RWPE2 (cell line): ENCODE data around the gene SYNPR.

ENCODE experiments used
- ATAC-seq: fragments of 200-7000 bp; cut with Tn5 transposase; 3 replicates; pipeline ENCODE4 v1.9.1; 2021; ENCODE audit warnings: low read depth
- DNase-seq: peaks from one replicate; pipeline ENCODE4 v3.0.0-alpha.2; 2020; ENCODE audit warnings: low spot score
- H3K27ac ChIP-seq: fragments of 450-650 bp; 2 replicates; pipeline ENCODE4 v1.5.1; 2017; ENCODE audit warnings: mild to moderate bottlenecking; ENCODE audit not compliant: poor library complexity, severe bottlenecking
- H3K27me3 ChIP-seq: fragments of 250-450 bp; sonication (Bioruptor Pico); 2 replicates; pipeline ENCODE4 v1.5.1; 2021; ENCODE audit warnings: mild to moderate bottlenecking, moderate library complexity; ENCODE audit not compliant: insufficient read depth, poor library complexity, severe bottlenecking
- H3K36me3 ChIP-seq: fragments of 250-450 bp; sonication (Bioruptor Pico); 2 replicates; pipeline ENCODE4 v1.5.1; 2020; ENCODE audit warnings: low read depth, mild to moderate bottlenecking, moderate library complexity
- H3K4me1 ChIP-seq: fragments of 250-450 bp; sonication (Bioruptor Pico); 2 replicates; pipeline ENCODE4 v1.5.1; 2021; ENCODE audit warnings: mild to moderate bottlenecking, moderate library complexity; ENCODE audit not compliant: insufficient read depth, poor library complexity, severe bottlenecking
- H3K4me3 ChIP-seq: fragments of 250-450 bp; sonication (Bioruptor Pico); 2 replicates; pipeline ENCODE4 v1.5.1; 2021; ENCODE audit warnings: mild to moderate bottlenecking, moderate library complexity; ENCODE audit not compliant: severe bottlenecking
- H3K9me3 ChIP-seq: fragments of 250-450 bp; sonication (Bioruptor Pico); 2 replicates; pipeline ENCODE4 v1.5.1; 2021; ENCODE audit warnings: mild to moderate bottlenecking, moderate library complexity; ENCODE audit not compliant: severe bottlenecking
- TF ChIP-seq, protein P1 (sequence below): fragments of 450-650 bp; IDR thresholded peaks from one replicate; pipeline ENCODE4 v1.5.1; 2017; ENCODE audit warnings: mild to moderate bottlenecking, moderate library complexity; ENCODE audit not compliant: poor library complexity, severe bottlenecking

The SYNPR gene

DNA sequence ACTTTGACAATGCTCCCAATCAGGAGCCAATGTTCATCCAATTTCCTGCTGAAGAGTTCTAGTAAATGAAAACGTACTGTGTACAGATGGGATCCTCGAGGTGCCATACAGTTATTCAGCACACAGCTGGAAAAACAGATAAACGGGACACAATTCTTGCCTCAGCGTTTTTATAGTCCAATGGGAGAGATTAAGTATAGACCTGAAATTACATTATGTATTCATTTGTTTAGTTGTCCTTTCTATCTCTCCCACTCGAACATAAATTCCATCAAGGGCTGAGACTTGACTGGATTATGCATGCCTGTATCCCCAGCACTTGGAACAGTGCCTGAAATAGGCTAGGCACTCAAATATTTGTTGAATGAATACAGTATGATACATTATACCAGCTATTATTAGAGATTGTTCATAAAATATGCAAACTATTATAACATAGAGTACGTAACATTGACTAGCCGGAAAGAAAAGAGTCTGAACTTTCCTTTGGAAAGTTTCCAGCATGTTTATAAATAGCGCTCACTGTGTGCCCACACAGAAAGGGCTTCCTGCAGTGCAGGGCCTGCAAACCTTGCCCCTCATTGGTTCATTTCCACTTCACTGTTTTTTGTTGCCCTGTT is 346.9 kb downstream of the SYNPR start:
- Histone ChIP-seq H3K4me3 (no peak overlapping the region), H3K27ac (peak overlapping the region; percentile 16), H3K9me3 (no peaks in the 10 kb centered on the region), H3K4me1 (peaks cover 10% of the 10 kb centered on the region), H3K36me3 (no peaks in the 10 kb centered on the region), H3K27me3 (no peaks in the 10 kb centered on the region)
- ATAC-seq (peak; percentile 96), DNase-seq (no peak)
- TF ChIP-seq, protein P1, sequence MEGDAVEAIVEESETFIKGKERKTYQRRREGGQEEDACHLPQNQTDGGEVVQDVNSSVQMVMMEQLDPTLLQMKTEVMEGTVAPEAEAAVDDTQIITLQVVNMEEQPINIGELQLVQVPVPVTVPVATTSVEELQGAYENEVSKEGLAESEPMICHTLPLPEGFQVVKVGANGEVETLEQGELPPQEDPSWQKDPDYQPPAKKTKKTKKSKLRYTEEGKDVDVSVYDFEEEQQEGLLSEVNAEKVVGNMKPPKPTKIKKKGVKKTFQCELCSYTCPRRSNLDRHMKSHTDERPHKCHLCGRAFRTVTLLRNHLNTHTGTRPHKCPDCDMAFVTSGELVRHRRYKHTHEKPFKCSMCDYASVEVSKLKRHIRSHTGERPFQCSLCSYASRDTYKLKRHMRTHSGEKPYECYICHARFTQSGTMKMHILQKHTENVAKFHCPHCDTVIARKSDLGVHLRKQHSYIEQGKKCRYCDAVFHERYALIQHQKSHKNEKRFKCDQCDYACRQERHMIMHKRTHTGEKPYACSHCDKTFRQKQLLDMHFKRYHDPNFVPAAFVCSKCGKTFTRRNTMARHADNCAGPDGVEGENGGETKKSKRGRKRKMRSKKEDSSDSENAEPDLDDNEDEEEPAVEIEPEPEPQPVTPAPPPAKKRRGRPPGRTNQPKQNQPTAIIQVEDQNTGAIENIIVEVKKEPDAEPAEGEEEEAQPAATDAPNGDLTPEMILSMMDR, result no peak

GRCh38 chr3:63631670-63632069 is 353.6 kb downstream of the SYNPR start:
- ATAC-seq, result peak; percentile 49; the same call in 1 of the 3 replicates
- DNase-seq, result no peak
- no peaks in the 10 kb centered on the region for H3K9me3 ChIP-seq

GRCh38 chr3:63635186-63635585 is 357.1 kb downstream of the SYNPR start:
- ATAC-seq (no peak), DNase-seq (no peak)
- no peak overlapping the region for H3K27ac ChIP-seq
- H3K4me1 ChIP-seq, result no peaks in the 10 kb centered on the region
- no peaks in the 10 kb centered on the region for H3K36me3 ChIP-seq
- no peaks in the 10 kb centered on the region for H3K9me3 ChIP-seq
- no peaks in the 10 kb centered on the region for H3K27me3 ChIP-seq
- TF ChIP-seq, protein P1, result no peak
- no peak overlapping the region for H3K4me3 ChIP-seq

More at GRCh38 chr3:63631670-63632069, 353.6 kb downstream of the SYNPR start:
- Histone ChIP-seq H3K4me3 (no peak overlapping the region), H3K27me3 (no peaks in the 10 kb centered on the region), H3K4me1 (no peaks in the 10 kb centered on the region), H3K27ac (no peak overlapping the region), H3K36me3 (no peaks in the 10 kb centered on the region)
- TF ChIP-seq, protein P1, result no peak

DNA sequence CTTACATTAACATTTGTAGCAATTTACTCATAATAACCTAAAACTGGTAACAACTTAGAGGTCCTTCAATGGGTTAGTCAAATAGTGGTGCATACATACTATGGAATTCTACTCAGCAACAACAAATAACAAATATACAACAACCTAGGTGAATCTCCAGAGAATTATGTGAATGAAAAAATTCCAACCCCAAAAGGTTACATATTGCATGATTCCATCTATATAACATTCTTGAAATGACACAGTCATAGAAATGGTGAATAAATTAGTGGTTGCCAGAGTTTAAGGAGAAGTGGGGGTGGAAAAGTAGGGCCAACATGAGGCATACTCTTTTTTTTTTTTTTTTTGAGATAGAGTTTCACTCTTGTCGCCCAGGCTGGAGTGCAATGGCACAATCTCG is 361.7 kb downstream of the SYNPR start:
- no peaks in the 10 kb centered on the region for H3K9me3 ChIP-seq
- H3K36me3 ChIP-seq, result no peaks in the 10 kb centered on the region
- TF ChIP-seq, protein P1, result no peak
- H3K4me3 ChIP-seq, result no peak overlapping the region
- H3K4me1 ChIP-seq, result no peaks in the 10 kb centered on the region
- H3K27ac ChIP-seq, result no peak overlapping the region
- no peak for DNase-seq
- H3K27me3 ChIP-seq, result no peaks in the 10 kb centered on the region
- ATAC-seq, result no peak

DNA sequence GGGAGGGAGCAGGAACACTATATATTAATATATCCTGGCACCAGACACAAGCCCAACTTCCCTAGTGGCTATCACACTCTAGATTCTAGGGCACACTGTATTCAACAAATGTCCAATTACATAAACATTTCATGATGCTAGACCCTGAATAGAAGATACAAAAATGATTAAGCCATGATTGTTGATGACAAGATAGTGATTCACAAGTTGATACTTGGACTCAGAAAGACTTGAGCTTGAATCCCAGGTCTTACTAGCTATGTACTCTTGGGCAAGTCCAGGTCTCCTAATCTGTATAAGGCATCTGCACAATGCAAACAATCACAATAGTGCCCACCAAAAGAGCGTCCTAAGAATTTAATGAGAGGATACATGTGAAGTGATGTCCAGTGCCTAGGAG is 364.4 kb downstream of the SYNPR start:
- no peak overlapping the region for H3K27ac ChIP-seq
- no peaks in the 10 kb centered on the region for H3K4me1 ChIP-seq
- ATAC-seq (no peak; the same call in 2 of the 3 replicates), DNase-seq (no peak)
- H3K9me3 ChIP-seq, result no peaks in the 10 kb centered on the region
- no peak overlapping the region for H3K4me3 ChIP-seq
- TF ChIP-seq, protein P1, result no peak
- H3K27me3 ChIP-seq, result no peaks in the 10 kb centered on the region
- H3K36me3 ChIP-seq, result no peaks in the 10 kb centered on the region
